Small intestine (tissue), 7 donors: Measurements from ENCODE around the gene HOXB7. TPM values are rescaled to one million over a fixed set of nuclear protein-coding genes. Genes with fewer than 3 reads are reported as not detected.

Experiments
- DNase-seq, 2 donors: peaks; one replicate each; pipeline versions ENCODE4 v3.0.0 to v3.0.0-alpha.2; 2013
- FAIRE-seq: peaks from 2 replicates; lab custom pipeline; 2012; peaks lifted over from hg19 to GRCh38; lab: Jason Lieb, UNC
- H3K27ac ChIP-seq, 3 donors: one replicate each; pipeline ENCODE4 v1.5.1; 2013; ENCODE audit warnings: low read length in 2 of 3, mild to moderate bottlenecking in 2 of 3, control low read depth in 1 of 3, inconsistent platforms in 1 of 3, low read depth in 1 of 3, moderate library complexity in 1 of 3
- H3K27me3 ChIP-seq, 3 donors: one replicate each; pipeline ENCODE4 v1.6.1; 2013; ENCODE audit warnings: low read length in 3 of 3, inconsistent platforms in 1 of 3; ENCODE audit not compliant: control insufficient read depth in 3 of 3, insufficient read depth in 3 of 3
- H3K36me3 ChIP-seq, 3 donors: one replicate each; pipeline ENCODE4 v1.6.1; 2013; ENCODE audit warnings: low read length in 3 of 3, inconsistent platforms in 1 of 3, low read depth in 1 of 3, mild to moderate bottlenecking in 1 of 3, moderate library complexity in 1 of 3; ENCODE audit not compliant: control insufficient read depth in 3 of 3, insufficient read depth in 2 of 3
- H3K4me1 ChIP-seq, 3 donors: one replicate each; pipeline ENCODE4 v1.6.1; 2013; ENCODE audit warnings: low read length in 2 of 3, inconsistent platforms in 1 of 3, low read depth in 1 of 3, mild to moderate bottlenecking in 1 of 3, moderate library complexity in 1 of 3; ENCODE audit not compliant: control insufficient read depth in 3 of 3, insufficient read depth in 2 of 3
- H3K4me3 ChIP-seq, 3 donors: one replicate each; pipeline ENCODE4 v1.5.1; 2013; ENCODE audit warnings: low read length in 3 of 3, control low read depth in 1 of 3, inconsistent platforms in 1 of 3, low read depth in 1 of 3, mild to moderate bottlenecking in 1 of 3, moderate library complexity in 1 of 3
- H3K9me3 ChIP-seq, 2 donors: one replicate each; pipeline ENCODE4 v1.6.1; 2013; ENCODE audit warnings: low read depth in 1 of 2, low read length in 1 of 2; ENCODE audit not compliant: control insufficient read depth in 2 of 2, insufficient read depth in 1 of 2
- WGBS, 3 donors: extraction: QIAGEN DNeasy Blood & Tissue Kit; methylation state at CpG; one replicate each; pipeline ENCODE4 v1.1.7; 2013; 5-methylcytosine and 5-hydroxymethylcytosine counted together
- polyA plus RNA-seq, 4 donors: library from polyadenylated mRNA; stranded (reverse) in 3 of 4; unstranded in 1 of 4; fragments of 200-250 nt in 3 of 4; fragments of 120-200 nt in 1 of 4; gene quantifications; one replicate each; pipeline versions ENCODE4 v1.2.1 to v1.2.3, GENCODE V29; 2013
- donor health status: healthy with polysubstance abuse.
- donor health status: control.
- donor health status: control.
- donor health status: Bipolar disorder and iron deficiency.
- donor health status: healthy.

Gene HOXB7
- polyA plus RNA-seq, 4 donors: 4.3 to 13.9 (median 4.9) TPM; not detected in 1

DNA sequence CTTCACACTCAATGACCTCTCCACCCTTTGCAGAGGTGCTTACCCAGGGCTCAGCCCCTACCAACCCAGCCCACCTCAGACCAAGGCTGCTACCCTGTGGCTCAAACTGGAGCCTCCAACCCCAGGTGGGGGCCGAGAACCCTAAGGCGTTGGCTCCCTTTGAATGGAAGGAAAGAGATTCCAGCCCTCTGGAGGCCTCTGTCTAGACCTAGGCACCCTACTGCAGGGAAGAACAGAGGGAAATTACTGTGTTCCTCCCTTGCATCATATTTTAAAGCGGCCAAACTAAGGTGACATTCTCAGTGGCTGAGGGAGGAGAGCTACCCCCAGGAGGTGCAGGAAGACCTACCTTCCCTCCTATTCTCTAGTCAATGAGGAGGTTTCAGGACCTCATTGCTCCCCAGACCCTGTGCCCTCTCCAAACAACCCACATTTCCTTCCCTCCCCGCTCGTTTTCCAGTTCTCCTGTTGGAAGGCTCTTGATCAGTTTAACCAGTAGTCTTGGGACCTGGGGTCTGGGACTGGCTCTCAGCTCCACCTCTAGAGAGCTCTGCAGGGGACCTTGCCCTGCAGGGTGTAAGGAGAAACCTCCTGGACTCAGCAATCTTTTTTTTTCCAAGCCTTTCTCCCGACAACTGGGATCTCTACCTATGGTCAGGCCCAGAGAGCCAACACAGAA, 9.8 kb upstream of the HOXB7 start:
- 23 to 49% (median 34%) methylated on average over 6 of the region's 6 CpGs for WGBS, 3 donors
- H3K9me3 ChIP-seq: no peaks in the 10 kb centered on the region
- DNase-seq (no peak), FAIRE-seq (no peak)
- H3K36me3 ChIP-seq: no peaks in the 10 kb centered on the region
- peaks cover 0 to 22% (median 0%) of the 10 kb centered on the region in 3 donors for H3K4me1 ChIP-seq
- peaks cover 14 to 100% (median 77%) of the 10 kb centered on the region in 3 donors for H3K27me3 ChIP-seq
- no peak overlapping the region for H3K27ac ChIP-seq
- no peak overlapping the region for H3K4me3 ChIP-seq

DNA sequence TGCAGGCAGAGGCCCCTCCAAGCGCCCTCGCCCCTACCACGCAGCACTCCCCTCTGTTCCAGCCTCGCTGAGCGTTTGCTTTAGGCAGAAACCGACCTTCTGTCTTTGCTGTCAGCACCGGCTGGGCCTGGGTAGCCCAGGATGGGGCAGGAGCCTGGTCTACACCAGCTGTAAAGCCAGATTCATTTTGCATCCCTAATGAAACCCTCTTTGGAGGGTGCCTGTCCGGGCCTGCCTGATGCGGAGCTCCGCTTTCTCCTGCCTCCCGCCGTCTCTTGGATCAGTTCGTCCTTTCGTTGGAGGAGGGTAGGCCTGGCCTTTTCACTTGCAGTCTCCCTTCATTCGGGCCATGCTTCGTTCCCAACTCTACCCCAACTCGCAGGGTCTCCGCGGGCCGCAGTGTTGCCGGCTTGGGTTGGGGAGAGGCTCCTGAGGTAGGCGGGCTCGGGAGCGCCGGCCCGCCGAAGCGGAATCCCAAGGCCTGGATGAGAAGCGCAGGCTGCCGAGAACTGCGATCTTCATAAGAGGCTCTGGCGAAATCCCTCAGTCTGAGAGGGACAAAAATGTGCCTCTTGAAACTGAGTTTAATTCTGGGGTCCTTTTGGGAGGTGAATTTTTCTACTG, 9.1 kb upstream of the HOXB7 start:
- WGBS, 3 donors: 18 to 46% (median 27%) methylated on average over 32 of the region's 32 CpGs
- FAIRE-seq: no peak
- no peaks in the 10 kb centered on the region for H3K9me3 ChIP-seq
- DNase-seq: no peak
- H3K36me3 ChIP-seq: no peaks in the 10 kb centered on the region
- H3K4me1 ChIP-seq: peaks cover 0 to 22% (median 0%) of the 10 kb centered on the region in 3 donors
- no peak overlapping the region for H3K27ac ChIP-seq
- H3K27me3 ChIP-seq: peaks cover 14 to 100% (median 79%) of the 10 kb centered on the region in 3 donors
- no peak overlapping the region for H3K4me3 ChIP-seq

DNA sequence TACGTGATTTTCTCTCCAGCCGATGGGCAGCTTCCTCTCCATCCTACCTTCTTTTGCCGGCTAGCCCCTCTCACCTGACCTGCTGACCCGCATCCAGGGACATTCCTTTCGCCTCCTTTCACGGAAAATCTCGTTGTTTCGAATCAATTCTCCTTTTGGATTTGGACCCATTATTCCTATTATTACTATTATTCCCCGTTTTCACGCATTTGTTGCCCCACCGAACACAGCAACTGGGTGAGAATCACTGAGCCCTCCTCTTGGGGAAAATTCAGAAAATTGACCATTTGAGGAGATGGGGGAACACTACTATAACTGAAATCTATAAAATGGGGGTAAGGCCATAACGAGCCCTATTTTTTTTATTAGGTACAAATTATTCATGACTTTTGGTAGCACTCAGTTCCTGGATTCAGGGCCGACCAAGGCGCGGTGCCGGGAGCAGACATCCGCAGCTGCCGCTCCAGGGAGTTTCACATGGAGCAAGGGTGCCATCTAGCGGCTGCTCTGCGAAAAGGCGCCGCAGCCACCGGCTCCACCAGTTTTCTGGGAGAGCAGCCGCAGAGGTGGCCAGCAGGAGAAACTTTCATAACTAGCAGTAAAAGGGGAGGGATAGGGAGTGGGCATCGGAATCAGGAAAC, 7.6 kb upstream of the HOXB7 start:
- Histone ChIP-seq H3K27me3 (peaks cover 14 to 100% (median 76%) of the 10 kb centered on the region in 3 donors), H3K4me1 (peaks cover 0 to 22% (median 0%) of the 10 kb centered on the region in 3 donors), H3K4me3 (peak overlapping the region in 1 of 3 donors; percentile 24), H3K27ac (no peak overlapping the region), H3K36me3 (no peaks in the 10 kb centered on the region), H3K9me3 (no peaks in the 10 kb centered on the region)
- DNase-seq (peak; percentile 78 to 94), FAIRE-seq (no peak)
- 3 to 4% (median 4%) methylated on average over 25 of the region's 25 CpGs for WGBS, 3 donors

DNA sequence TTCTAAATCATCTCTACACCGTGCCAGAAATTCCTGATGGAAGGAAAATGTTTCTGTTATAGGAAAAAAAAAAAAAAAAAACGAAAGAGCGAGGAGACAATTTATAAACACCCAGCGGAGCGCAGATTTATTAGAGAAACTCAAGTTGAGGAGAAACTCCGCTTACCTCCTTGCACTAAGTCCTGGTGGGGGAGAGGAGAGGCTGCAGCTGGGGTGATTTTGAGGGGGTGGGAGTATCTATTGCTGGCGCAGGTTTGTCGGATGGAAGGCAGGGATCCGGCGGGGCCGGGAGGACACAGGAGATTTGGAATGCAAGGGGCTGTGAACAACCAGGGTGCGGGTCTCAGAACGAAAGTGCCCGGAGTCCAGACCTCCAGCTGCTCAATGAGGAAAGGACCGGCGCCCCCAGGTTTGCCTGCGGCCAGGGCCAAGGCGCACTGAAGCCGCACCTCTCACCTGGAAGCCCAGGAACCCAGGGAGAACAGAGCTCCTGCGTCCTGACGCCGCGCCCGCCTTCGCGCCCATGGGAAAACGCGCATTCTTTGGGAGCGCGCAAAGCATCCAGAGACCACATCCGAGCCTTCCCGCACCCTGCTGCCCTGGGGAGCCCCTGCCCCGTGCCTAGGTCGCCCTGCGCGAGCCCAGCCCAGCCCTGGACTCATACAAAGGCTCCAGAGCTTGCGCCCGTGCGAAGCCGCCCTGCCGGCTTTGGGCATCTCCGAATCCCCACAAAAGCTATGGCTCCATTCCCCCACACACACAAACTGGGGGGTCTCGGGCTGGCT, 6.8 kb upstream of the HOXB7 start:
- H3K27me3 ChIP-seq: peaks cover 14 to 98% (median 69%) of the 10 kb centered on the region in 3 donors
- H3K9me3 ChIP-seq: no peaks in the 10 kb centered on the region
- 10 to 15% (median 13%) methylated on average over 34 to 43 of the region's 43 CpGs for WGBS, 3 donors
- H3K27ac ChIP-seq: no peak overlapping the region
- H3K36me3 ChIP-seq: no peaks in the 10 kb centered on the region
- H3K4me3 ChIP-seq: no peak overlapping the region
- DNase-seq (no peak), FAIRE-seq (no peak)
- peaks cover 0 to 22% (median 0%) of the 10 kb centered on the region in 3 donors for H3K4me1 ChIP-seq

DNA sequence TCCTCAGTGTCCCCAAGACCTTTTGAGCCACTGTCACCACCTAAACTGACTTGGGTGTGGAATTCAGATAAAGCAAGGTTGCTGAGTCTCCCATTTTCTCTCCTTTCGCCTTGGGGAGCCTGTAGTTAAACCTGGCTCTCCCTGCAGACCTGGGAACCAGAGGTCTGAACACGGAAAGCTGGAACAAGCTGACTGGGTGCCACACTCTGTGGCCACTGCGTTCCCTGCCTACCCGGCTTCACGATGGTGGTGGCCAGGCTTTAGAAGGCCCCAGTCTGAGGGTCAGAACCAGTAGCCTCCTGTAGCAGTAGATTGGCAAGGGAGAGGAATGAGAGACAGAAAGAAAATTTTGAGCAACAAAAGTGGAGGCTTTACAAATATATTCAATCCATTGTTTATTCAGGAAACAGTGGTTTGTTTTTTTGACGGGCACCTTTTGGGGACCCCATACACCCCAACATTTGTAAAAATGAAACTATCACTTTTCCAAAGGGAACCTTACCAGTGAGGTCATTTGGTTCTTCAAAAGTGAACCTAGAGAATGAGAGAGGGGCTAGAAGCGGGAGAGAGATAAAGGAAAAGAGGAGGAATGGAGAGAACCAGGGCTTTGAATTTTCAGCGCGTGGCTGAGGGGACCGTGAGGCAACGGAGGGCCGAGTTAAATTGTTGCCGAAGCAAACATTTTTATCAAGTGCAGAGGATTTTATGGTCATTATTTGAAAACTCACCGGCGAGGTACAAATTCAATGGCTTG, 6.1 kb upstream of the HOXB7 start:
- Histone ChIP-seq H3K36me3 (no peaks in the 10 kb centered on the region), H3K4me3 (no peak overlapping the region), H3K4me1 (peaks cover 0 to 22% (median 0%) of the 10 kb centered on the region in 3 donors), H3K27me3 (peaks cover 14 to 98% (median 65%) of the 10 kb centered on the region in 3 donors), H3K27ac (no peak overlapping the region), H3K9me3 (no peaks in the 10 kb centered on the region)
- FAIRE-seq (no peak), DNase-seq (no peak)
- WGBS, 3 donors: 9 to 39% (median 21%) methylated on average over 15 of the region's 15 CpGs

DNA sequence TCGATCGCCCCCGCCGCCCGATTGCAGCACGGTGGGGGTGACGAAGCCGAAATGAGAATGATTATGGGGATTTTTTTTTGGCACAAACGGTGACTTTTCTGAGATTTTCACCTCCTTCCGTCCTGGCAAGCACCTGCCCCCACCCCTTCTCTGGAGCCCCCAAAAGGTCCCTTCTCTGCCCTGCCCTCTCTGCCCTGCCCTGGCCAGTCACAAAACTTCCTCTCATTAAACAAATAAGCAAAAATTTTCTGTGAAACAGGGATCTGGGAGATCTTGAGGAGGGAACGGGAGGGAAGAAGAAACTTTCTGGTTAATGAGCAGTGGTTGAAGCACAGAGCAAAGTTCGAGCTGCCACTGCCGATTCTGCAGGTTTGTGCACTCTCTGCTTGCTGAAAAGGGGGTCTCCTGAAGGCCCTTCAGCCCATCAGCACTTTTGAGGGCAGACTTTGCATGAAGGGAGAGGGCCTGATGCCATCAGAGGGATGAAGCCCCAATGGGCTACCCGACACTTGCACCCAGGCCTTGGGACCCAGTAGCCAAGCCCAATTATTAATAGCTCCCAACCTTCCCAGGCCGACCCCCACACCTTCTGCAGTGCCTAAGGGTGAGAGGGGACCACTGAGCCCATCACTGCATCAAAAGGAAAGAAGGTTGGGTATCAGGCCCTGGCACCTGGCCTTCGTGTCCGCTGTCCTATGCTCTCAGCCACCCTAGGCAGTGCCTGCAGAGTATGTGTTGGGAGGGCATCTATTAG, 5.3 kb upstream of the HOXB7 start:
- H3K27me3 ChIP-seq: peaks cover 14 to 98% (median 61%) of the 10 kb centered on the region in 3 donors
- WGBS, 3 donors: 14 to 35% (median 24%) methylated on average over 17 of the region's 17 CpGs
- H3K9me3 ChIP-seq: no peaks in the 10 kb centered on the region
- FAIRE-seq: no peak
- peaks cover 0 to 17% (median 0%) of the 10 kb centered on the region in 3 donors for H3K4me1 ChIP-seq
- peak overlapping the region in 1 of 3 donors; percentile 8 for H3K4me3 ChIP-seq
- no peaks in the 10 kb centered on the region for H3K36me3 ChIP-seq
- no peak overlapping the region for H3K27ac ChIP-seq
- no peak for DNase-seq
